ENCODE results near the gene CLIC2.
"Not testable (repeated sequence)": the region's sequence is repeated elsewhere in the genome, so short reads cannot be mapped to it uniquely, and the experiment has no call there.

The CLIC2 gene

GRCh38 chrX:155334486-155335336, at the start of gene CLIC2:
CLIC2 (minus strand) TSS chrX:155334614; CDS start chrX:155334427, 187 bp downstream.
- peak; percentile 1 for DNase-seq (ENCODE audit: low spot score)

GRCh38 chrX:155382529-155382967, 48.1 kb upstream of the CLIC2 start:
- DNase-seq (ENCODE audit: low spot score) = not testable (repeated sequence)

DNA sequence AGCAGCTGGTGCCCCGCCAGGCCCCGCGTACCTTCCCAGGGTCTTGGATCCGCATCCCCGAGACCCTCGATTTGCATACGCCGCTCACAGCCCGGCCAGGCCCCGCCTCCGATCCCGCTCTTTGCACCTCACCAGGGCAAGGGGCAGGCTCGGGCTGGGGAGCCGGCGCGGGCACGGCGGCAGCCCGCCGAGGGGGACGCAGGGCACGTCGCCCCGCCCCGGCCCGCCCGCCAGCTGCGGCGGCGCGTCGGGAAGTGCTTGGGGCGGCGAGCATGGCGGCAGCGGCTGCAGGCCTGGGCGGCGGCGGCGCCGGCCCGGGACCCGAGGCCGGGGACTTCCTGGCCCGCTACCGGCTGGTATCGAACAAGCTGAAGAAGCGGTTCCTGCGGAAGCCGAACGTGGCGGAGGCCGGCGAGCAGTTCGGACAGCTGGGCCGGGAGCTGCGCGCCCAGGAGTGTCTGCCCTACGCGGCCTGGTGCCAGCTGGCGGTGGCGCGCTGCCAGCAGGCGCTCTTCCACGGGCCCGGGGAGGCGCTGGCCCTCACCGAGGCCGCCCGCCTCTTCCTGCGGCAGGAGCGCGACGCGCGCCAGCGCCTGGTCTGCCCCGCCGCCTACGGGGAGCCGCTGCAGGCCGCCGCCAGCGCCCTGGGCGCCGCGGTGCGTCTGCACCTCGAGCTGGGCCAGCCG, 47.6 kb upstream of the CLIC2 start, which contains the start of gene F8A2:
Gene F8A2 (plus strand): TSS at position 253 of the 686 bp plus-strand sequence. CDS start 20 bp downstream, at position 273.
- DNase-seq (ENCODE audit: low spot score) = not testable (repeated sequence)

DNA sequence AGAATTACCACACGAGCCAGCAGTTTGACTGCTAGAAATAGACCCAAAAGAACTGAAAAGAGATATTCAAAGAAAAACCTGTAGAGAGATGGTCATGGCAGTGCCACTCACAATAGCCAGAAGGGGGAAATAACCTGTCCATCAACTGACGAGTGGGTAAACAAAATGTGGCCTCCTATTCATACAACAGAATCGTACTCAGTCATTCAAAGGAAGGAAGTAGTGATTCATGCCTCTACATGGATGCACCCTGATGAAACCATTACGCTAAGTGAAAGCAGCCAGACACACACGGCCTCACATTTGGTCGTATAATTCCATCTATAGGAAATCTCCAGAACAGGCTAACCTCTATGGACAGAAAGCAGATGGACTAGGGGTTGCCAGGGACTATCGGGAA, 45.4 kb upstream of the CLIC2 start:
- not testable (repeated sequence) for DNase-seq (ENCODE audit: low spot score)

GRCh38 chrX:155373777-155374458, 39.5 kb upstream of the CLIC2 start:
- not testable (repeated sequence) for DNase-seq (ENCODE audit: low spot score)

GRCh38 chrX:155363712-155364111, 29.3 kb upstream of the CLIC2 start:
- DNase-seq (ENCODE audit: low spot score) = not testable (repeated sequence)

DNA sequence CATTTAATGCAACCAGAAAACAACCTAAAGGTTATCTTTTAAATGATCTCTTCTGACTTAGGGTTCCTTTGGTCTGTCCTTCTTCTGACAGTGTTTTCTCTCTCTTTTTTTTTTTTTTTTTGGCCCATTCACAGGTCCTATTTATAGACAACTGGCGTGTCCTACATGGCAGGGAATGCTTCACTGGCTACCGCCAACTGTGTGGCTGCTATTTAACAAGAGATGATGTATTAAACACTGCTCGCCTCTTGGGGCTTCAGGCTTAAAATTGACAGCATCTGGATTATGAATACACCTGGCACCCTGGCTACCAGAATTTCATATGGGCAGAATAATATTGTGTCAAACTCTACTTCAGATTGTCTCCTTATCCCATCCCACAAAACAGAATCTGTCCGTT, 15.0 kb upstream of the CLIC2 start:
- DNase-seq (ENCODE audit: low spot score) = not testable (repeated sequence)

- DNase-seq (ENCODE audit: low spot score) = not testable (repeated sequence)
These were observed 11.3 kb upstream of the CLIC2 start for GRCh38 chrX:155345689-155346088.

DNA sequence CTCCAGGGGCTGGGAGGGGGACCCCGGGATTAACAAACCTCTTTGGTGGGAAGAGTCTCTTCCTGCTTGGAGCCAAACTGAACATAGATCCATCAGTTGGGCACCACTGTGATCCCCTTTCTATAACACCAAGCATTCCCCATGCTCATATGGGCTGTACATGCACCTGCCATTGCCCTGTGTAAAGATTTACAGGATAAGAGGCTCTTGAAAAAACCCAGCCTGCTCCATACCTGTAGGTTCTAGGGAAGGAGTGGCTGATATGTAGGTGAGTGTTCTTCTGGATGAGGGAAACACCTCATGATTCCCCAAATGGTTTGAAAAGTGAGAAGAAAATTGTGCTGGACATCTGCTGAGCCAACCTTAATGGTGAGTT, 911 bp upstream of the CLIC2 start:
- not testable (repeated sequence) for DNase-seq (ENCODE audit: low spot score)

- DNase-seq (ENCODE audit: low spot score) = no peak
These were observed 792 bp downstream of the CLIC2 start for GRCh38 chrX:155333544-155334100.

DNA sequence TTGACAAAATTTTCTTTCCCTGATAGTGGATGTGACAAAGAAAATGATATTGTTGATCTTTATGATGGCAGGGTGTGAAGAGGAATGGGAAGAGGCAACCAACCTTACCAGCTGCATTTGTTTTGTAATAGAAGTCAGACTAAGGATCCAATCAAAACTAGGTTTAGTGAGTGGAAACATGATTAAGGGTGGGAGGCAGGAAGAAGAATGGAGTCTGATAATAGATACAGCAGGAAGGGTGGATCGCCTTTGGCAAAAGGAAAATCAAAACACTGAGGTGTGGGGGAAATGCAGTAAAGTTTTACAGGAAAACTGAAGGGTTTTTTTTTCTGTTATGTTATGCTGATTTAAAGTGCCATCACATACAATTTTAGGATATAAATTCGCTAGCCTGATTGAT, 3.4 kb downstream of the CLIC2 start:
- DNase-seq (ENCODE audit: low spot score) = no peak

GRCh38 chrX:155329293-155329692, 5.1 kb downstream of the CLIC2 start:
- DNase-seq (ENCODE audit: low spot score) = no peak

GRCh38 chrX:155326610-155327009, 7.8 kb downstream of the CLIC2 start:
- DNase-seq (ENCODE audit: low spot score) = no peak

- DNase-seq (ENCODE audit: low spot score) = no peak
These were observed 20.2 kb downstream of the CLIC2 start for GRCh38 chrX:155314260-155314659.

DNA sequence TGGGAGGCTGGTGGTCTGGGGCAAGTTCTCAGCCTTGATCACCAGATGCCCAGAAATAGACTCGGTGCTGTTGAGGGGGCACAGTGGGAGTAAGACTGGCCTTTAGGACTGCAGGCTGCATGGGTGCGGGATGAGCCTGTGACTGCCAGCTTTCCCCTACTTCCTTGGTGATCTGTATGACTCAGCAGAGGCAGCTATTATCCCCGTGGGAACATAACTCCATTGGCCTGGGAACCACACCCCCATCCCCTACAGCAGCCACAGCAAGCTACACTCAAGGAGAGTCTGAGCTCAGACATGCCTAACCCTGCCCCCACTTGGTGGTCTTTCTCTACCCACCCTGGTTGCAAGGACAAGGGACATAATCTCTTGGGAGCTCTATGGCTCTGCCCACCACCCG, 20.6 kb downstream of the CLIC2 start:
- no peak for DNase-seq (ENCODE audit: low spot score)

DNA sequence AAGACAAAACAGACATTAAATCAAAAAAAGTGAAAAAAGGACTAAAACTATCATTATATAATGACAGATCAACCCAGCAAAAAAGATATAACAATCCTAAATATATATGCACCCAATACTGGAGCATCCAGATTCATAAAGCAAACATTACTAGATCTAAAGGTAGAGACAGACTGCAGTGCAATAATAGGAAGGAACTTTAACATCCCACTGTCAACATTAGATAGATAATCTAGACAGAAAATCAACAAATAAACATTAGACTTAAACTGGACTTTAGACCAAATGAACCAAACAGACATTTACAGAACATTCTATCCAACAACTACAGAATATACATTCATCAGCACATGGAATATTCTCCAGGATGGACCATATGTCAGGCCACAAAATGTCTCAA, 40.6 kb downstream of the CLIC2 start:
- DNase-seq (ENCODE audit: low spot score) = no peak

GRCh38 chrX:155279873-155280272, 54.5 kb downstream of the CLIC2 start:
- no peak for DNase-seq (ENCODE audit: low spot score)

- DNase-seq (ENCODE audit: low spot score) = no peak
These were observed 63.4 kb downstream of the CLIC2 start for GRCh38 chrX:155270969-155271368.

GRCh38 chrX:155267995-155268394, 66.4 kb downstream of the CLIC2 start:
- not testable (repeated sequence) for DNase-seq (ENCODE audit: low spot score)

DNA sequence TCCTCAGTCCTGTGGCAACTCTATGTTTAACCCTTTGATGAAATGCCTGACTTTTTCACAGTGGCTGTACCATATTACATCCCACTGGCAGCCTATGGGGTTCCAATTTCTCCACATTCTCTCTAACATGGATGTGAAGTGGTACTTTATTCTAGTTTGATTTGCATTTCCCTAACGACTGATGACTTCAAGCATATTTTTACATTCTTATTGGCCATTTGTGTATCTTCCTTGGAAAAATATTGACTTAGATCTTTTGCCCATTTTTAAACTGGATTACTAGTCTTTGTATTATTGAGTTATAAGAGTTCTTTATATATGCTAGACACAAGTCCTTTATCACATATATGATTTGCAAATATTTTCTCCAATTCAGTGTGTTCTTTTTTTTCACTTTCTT, 68.0 kb downstream of the CLIC2 start:
- DNase-seq (ENCODE audit: low spot score) = no peak

GRCh38 chrX:155263854-155264628, 70.4 kb downstream of the CLIC2 start, which contains the start of gene RAB39B:
RAB39B (minus strand) TSS chrX:155264491; CDS start chrX:155264288, 203 bp downstream.
- peak; percentile 75 for DNase-seq (ENCODE audit: low spot score)

Data from activated CD4-positive, alpha-beta T cell treated with anti-CD3 and anti-CD28 coated beads, Interleukin-2, Interleukin-4, amounts not matched to agents 100 ng/mL and 50 ng/mL, durations not matched to agents 16 hours and 8 hours (primary cell).